OCI-LY1 (cell line): ENCODE measurements around the gene APBA3.

Experiments
- H2AFZ ChIP-seq: fragments of 200-600 bp; sonication (generic), shearing (Covaris generic); 2 replicates; pipeline ENCODE4 v1.6.0; 2014; ENCODE audit warnings: antibody characterized with exemption, mild to moderate bottlenecking, low read length
- H3F3A ChIP-seq: fragments of 200-600 bp; sonication (generic), shearing (Covaris generic); 2 replicates; pipeline ENCODE4 v1.6.0; 2014; ENCODE audit warnings: mild to moderate bottlenecking, antibody characterized with exemption, low read length, moderate library complexity; ENCODE audit not compliant: insufficient read depth
- H3K27ac ChIP-seq: fragments of 200-600 bp; sonication (generic); 2 replicates; pipeline ENCODE4 v1.5.1; 2014; ENCODE audit warnings: low read length, mixed run types, mild to moderate bottlenecking, low read depth; ENCODE audit not compliant: poor library complexity, severe bottlenecking
- H3K27me3 ChIP-seq: fragments of 200-600 bp; sonication (generic); 2 replicates; pipeline ENCODE4 v1.6.0; 2014; ENCODE audit warnings: antibody characterized with exemption, mild to moderate bottlenecking, low read length, moderate library complexity; ENCODE audit not compliant: insufficient read depth
- H3K36me3 ChIP-seq: fragments of 200-600 bp; sonication (generic); 2 replicates; pipeline ENCODE4 v1.6.1; 2014; ENCODE audit warnings: mild to moderate bottlenecking, antibody characterized with exemption, low read length, moderate library complexity, mixed read lengths; ENCODE audit not compliant: insufficient read depth
- H3K4me1 ChIP-seq: fragments of 200-600 bp; sonication (generic); 2 replicates; pipeline ENCODE4 v1.5.1; 2014; ENCODE audit warnings: mild to moderate bottlenecking, low read length, moderate library complexity; ENCODE audit not compliant: insufficient read depth, severe bottlenecking
- H3K4me2 ChIP-seq: fragments of 200-600 bp; sonication (generic), shearing (Covaris generic); 2 replicates; pipeline ENCODE4 v1.6.1; 2014; ENCODE audit warnings: low read length
- H3K4me3 ChIP-seq: fragments of 200-600 bp; sonication (generic); 2 replicates; pipeline ENCODE4 v1.5.1; 2014; ENCODE audit warnings: low read length, low read depth, mild to moderate bottlenecking, mixed read lengths; ENCODE audit not compliant: poor library complexity, severe bottlenecking
- H3K79me2 ChIP-seq: fragments of 200-600 bp; shearing (Covaris generic); 2 replicates; pipeline ENCODE4 v1.6.1; 2016; ENCODE audit warnings: mixed run types, low read length, mixed read lengths; ENCODE audit not compliant: insufficient read depth
- H3K9ac ChIP-seq: fragments of 200-600 bp; sonication (generic), shearing (Covaris generic); 2 replicates; pipeline ENCODE4 v1.6.1; 2014; ENCODE audit warnings: mild to moderate bottlenecking, low read length, mixed read lengths
- H3K9me2 ChIP-seq: fragments of 200-600 bp; sonication (generic), shearing (Covaris generic); 2 replicates; pipeline ENCODE4 v1.6.1; 2014; ENCODE audit warnings: low read depth, mild to moderate bottlenecking, low read length, mixed read lengths
- H3K9me3 ChIP-seq: fragments of 200-600 bp; shearing (Covaris generic); 2 replicates; pipeline ENCODE4 v1.6.1; 2014; ENCODE audit warnings: low read length, mixed read lengths
- H4K20me1 ChIP-seq: fragments of 200-600 bp; sonication (generic), shearing (Covaris generic); 2 replicates; pipeline ENCODE4 v1.6.0; 2016; ENCODE audit warnings: mild to moderate bottlenecking, low read length; ENCODE audit not compliant: insufficient read depth
- CTCF ChIP-seq: fragments of 200-600 bp; sonication (generic), shearing (Covaris generic); IDR thresholded peaks from 2 replicates; pipeline ENCODE4 v1.5.1; 2017; ENCODE audit warnings: mild to moderate bottlenecking, antibody characterized with exemption, low read length, moderate library complexity, mixed read lengths
- EZH2 ChIP-seq: fragments of 200-600 bp; sonication (generic), shearing (Covaris generic); IDR thresholded peaks from 2 replicates; pipeline ENCODE4 v1.8.0; 2017; ENCODE audit warnings: borderline replicate concordance, mixed run types, mild to moderate bottlenecking, antibody characterized with exemption, low read length, moderate library complexity, mixed read lengths

Gene APBA3

GRCh38 chr19:3753631-3754410, 7.7 kb downstream of the APBA3 start:
- H3K9ac ChIP-seq = no peak overlapping the region
- H3K27me3 ChIP-seq = no peaks in the 10 kb centered on the region

GRCh38 chr19:3752492-3752891, 9.0 kb downstream of the APBA3 start:
- no peak for TF ChIP-seq EZH2
- TF ChIP-seq CTCF = no peak
- Histone ChIP-seq H3K27me3 (no peaks in the 10 kb centered on the region), H3K27ac (no peak overlapping the region), H3K9me3 (no peaks in the 10 kb centered on the region), H3K4me3 (no peak overlapping the region), H4K20me1 (no peaks in the 10 kb centered on the region), H3K4me2 (no peak overlapping the region), H2AFZ (no peak overlapping the region), H3K79me2 (no peaks in the 10 kb centered on the region), H3K9ac (no peak overlapping the region), H3F3A (no peaks in the 10 kb centered on the region), H3K9me2 (no peaks in the 10 kb centered on the region), H3K4me1 (no peaks in the 10 kb centered on the region), H3K36me3 (peaks cover 19% of the 10 kb centered on the region)

More at GRCh38 chr19:3753631-3754410, 7.7 kb downstream of the APBA3 start:
- no peaks in the 10 kb centered on the region for H3F3A ChIP-seq
- no peaks in the 10 kb centered on the region for H3K4me1 ChIP-seq
- H3K36me3 ChIP-seq = peaks cover 22% of the 10 kb centered on the region
- no peak overlapping the region for H3K4me2 ChIP-seq
- H4K20me1 ChIP-seq = no peaks in the 10 kb centered on the region
- no peaks in the 10 kb centered on the region for H3K9me2 ChIP-seq
- H3K9me3 ChIP-seq = no peaks in the 10 kb centered on the region
- H3K4me3 ChIP-seq = no peak overlapping the region
- no peak overlapping the region for H2AFZ ChIP-seq
- H3K79me2 ChIP-seq = no peaks in the 10 kb centered on the region
- H3K27ac ChIP-seq = no peak overlapping the region
- TF ChIP-seq EZH2 (no peak), CTCF (no peak)

GRCh38 chr19:3751236-3751635, 10.3 kb downstream of the APBA3 start:
- Histone ChIP-seq H3K79me2 (no peaks in the 10 kb centered on the region), H4K20me1 (no peaks in the 10 kb centered on the region), H3K9ac (no peak overlapping the region), H2AFZ (no peak overlapping the region), H3K4me3 (no peak overlapping the region), H3F3A (no peaks in the 10 kb centered on the region), H3K4me2 (no peak overlapping the region), H3K27me3 (no peaks in the 10 kb centered on the region; the same call in 1 of the 2 replicates), H3K27ac (no peak overlapping the region), H3K9me2 (no peaks in the 10 kb centered on the region), H3K4me1 (no peaks in the 10 kb centered on the region), H3K9me3 (no peaks in the 10 kb centered on the region), H3K36me3 (peaks cover 13% of the 10 kb centered on the region)
- TF ChIP-seq CTCF (no peak), EZH2 (no peak)
